ENCODE measurements around the gene ACOT7.
"Not testable (repeated sequence)": the region's sequence is repeated elsewhere in the genome, so short reads cannot be mapped to it uniquely, and the experiment has no call there.

Gene ACOT7

DNA sequence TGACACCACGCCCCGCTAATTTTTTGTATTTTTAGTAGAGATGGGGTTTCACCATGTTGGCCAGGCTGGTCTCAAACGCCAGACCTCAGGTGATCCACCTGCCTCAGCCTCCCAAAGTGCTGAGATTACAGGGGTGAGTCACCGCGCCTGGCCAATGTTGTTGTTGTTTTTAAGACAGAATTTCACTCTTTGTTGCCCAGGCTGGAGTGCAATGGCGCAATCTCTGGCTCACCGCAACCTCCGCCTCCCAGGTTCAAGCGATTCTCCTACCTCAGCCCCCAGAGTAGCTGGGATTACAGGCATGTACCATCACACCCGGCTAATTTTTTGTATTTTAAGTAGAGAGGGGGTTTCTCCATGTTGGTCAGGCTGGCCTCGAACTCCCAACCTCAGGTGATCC is 173.9 kb downstream of the ACOT7 start:
- not testable (repeated sequence) for DNase-seq

DNA sequence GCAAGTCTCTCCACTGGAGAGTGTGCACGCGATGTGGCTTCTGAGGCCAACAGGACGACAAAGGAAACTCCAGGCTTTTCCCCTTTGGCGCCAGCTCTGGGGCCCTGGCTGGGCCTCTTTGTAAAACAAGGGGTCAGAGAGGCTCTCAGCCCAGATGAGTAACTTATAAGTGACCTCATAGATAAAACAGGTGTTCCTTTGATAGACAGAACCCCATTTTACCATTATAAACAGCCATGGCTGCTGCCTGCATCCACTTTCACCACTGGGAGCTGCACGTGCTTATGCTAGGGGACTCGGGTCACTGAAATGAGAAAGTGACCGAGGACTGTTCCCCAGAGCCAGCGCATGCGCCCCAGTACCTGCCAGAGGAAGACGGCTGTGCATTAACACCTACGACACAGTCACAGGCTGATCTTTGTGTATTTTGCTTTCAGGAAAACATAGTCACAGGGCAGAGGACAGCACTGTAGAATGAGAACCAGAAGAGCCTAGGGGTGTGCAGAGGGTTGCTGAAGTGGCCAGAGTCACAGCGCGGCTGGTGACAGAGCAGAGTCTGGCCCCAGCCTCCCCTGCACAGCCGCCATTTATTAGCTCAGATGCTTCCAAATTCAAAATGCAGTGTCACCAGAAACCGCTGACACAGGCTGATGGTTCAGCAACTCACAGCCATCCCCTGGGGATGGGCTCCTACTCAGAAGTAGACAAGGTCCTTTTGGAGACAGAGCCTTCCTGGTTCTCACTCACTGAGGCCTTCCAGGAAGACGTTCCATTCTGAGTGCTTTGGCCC is 175.0 kb downstream of the ACOT7 start:
- no peak for DNase-seq
